IMR-90 (cell line): ENCODE results near the gene HDAC7. TPM values are rescaled to one million over a fixed set of nuclear protein-coding genes. Genes with fewer than 3 reads are reported as not detected.
"Not testable (repeated sequence)": the region's sequence is repeated elsewhere in the genome, so short reads cannot be mapped to it uniquely, and the experiment has no call there.

Source experiments
- ATAC-seq: fragments of 200-7000 bp; cut with Tn5 transposase; 2 replicates; pipeline ENCODE4 v1.9.1; 2020; ENCODE audit warnings: low read depth, mild to moderate bottlenecking, moderate library complexity
- BruUV-seq: library from RNA; stranded (reverse); fragments of 400-500 nt; replicated peaks from 2 replicates; lab custom pipeline; 2021; lab: Mats Ljungman, UMichigan
- CTCF ChIA-PET: fragments of 300-600 bp; formaldehyde crosslinking; extraction: SDS; loops from one replicate; lab custom pipeline; 2021; ENCODE audit warnings: antibody characterized with exemption; lab: Yijun Ruan, JAX
- POLR2A ChIA-PET: fragments of 300-600 bp; sonication (Branson Sonifier 250); formaldehyde crosslinking; loops from one replicate; lab custom pipeline; 2022; ENCODE audit warnings: antibody characterized with exemption; ENCODE audit not compliant: unreplicated experiment; lab: Charles Lee
- DNase-seq: peaks from one replicate; pipeline ENCODE4 v3.0.0; 2013
- H2AFZ ChIP-seq: replicated peaks from 2 replicates; pipeline ENCODE3; 2013; ENCODE audit warnings: low read length, mild to moderate bottlenecking; ENCODE audit not compliant: poor library complexity
- H2AK5ac ChIP-seq: 2 replicates; pipeline ENCODE4 v1.6.1; 2013; ENCODE audit warnings: low read depth, low read length, inconsistent platforms
- H2AK9ac ChIP-seq: replicated peaks from 2 replicates; pipeline ENCODE3; 2013; ENCODE audit warnings: mild to moderate bottlenecking, low read depth, low read length, moderate library complexity; ENCODE audit not compliant: poor library complexity
- H2BK120ac ChIP-seq: 2 replicates; pipeline ENCODE4 v1.6.1; 2013; ENCODE audit warnings: low read depth, low read length, inconsistent platforms
- H2BK15ac ChIP-seq: 3 replicates; pipeline ENCODE4 v1.6.1; 2013; ENCODE audit warnings: low read depth, low read length, inconsistent platforms
- H2BK20ac ChIP-seq: 2 replicates; pipeline ENCODE4 v1.6.1; 2013; ENCODE audit warnings: low read depth, mild to moderate bottlenecking, inconsistent platforms, low read length, moderate library complexity
- H2BK5ac ChIP-seq: 2 replicates; pipeline ENCODE4 v1.6.1; 2013; ENCODE audit warnings: mild to moderate bottlenecking, low read depth, low read length, inconsistent platforms; ENCODE audit not compliant: poor library complexity, severe bottlenecking
- H3K14ac ChIP-seq: replicated peaks from 2 replicates; pipeline ENCODE4 v1.6.1; 2013; ENCODE audit warnings: low read depth, low read length, inconsistent platforms
- H3K18ac ChIP-seq: 2 replicates; pipeline ENCODE4 v1.6.1; 2013; ENCODE audit warnings: low read depth, low read length, control low read depth
- H3K23ac ChIP-seq: 2 replicates; pipeline ENCODE4 v1.6.1; 2013; ENCODE audit warnings: low read depth, low read length, inconsistent platforms
- H3K27ac ChIP-seq: 2 replicates; pipeline ENCODE4 v1.5.1; 2013; ENCODE audit warnings: mild to moderate bottlenecking, control low read depth, low read length; ENCODE audit not compliant: insufficient read depth
- H3K27me3 ChIP-seq: 2 replicates; pipeline ENCODE4 v1.6.1; 2013; ENCODE audit warnings: low read length; ENCODE audit not compliant: control insufficient read depth, insufficient read depth
- H3K36me3 ChIP-seq: 2 replicates; pipeline ENCODE4 v1.6.1; 2013; ENCODE audit warnings: low read length, mixed read lengths; ENCODE audit not compliant: control insufficient read depth, insufficient read depth
- H3K4ac ChIP-seq: 2 replicates; pipeline ENCODE4 v1.6.1; 2013; ENCODE audit warnings: low read depth, low read length, inconsistent platforms
- H3K4me1 ChIP-seq: 2 replicates; pipeline ENCODE4 v1.6.1; 2013; ENCODE audit warnings: low read length, mixed read lengths; ENCODE audit not compliant: control insufficient read depth, insufficient read depth
- H3K4me2 ChIP-seq: 2 replicates; pipeline ENCODE4 v1.6.1; 2013; ENCODE audit warnings: low read depth, mild to moderate bottlenecking, control low read depth, low read length, moderate library complexity
- H3K4me3 ChIP-seq: 2 replicates; pipeline ENCODE4 v1.5.1; 2013; ENCODE audit warnings: low read depth, mild to moderate bottlenecking, control low read depth, low read length, moderate library complexity; ENCODE audit not compliant: insufficient read depth
- H3K56ac ChIP-seq: 2 replicates; pipeline ENCODE4 v1.6.1; 2013; ENCODE audit warnings: low read length, inconsistent platforms; ENCODE audit not compliant: insufficient read depth; ENCODE audit errors: extremely low read depth
- H3K79me1 ChIP-seq, 2 experiments: 2 replicates each; pipeline ENCODE4 v1.6.1; 2013; ENCODE audit warnings: low read length in 2 of 2, inconsistent platforms in 1 of 2, low read depth in 1 of 2
- H3K9ac ChIP-seq: 2 replicates; pipeline ENCODE4 v1.6.1; 2013; ENCODE audit warnings: low read depth, low read length, control low read depth
- H3K9me1 ChIP-seq: 2 replicates; pipeline ENCODE4 v1.6.1; 2013; ENCODE audit warnings: low read length, inconsistent platforms; ENCODE audit not compliant: insufficient read depth
- H3K9me3 ChIP-seq: 2 replicates; pipeline ENCODE4 v1.6.1; 2013; ENCODE audit warnings: low read length; ENCODE audit not compliant: control insufficient read depth, insufficient read depth
- H4K20me1 ChIP-seq: 2 replicates; pipeline ENCODE4 v1.6.1; 2013; ENCODE audit warnings: low read length, inconsistent platforms; ENCODE audit not compliant: insufficient read depth
- H4K5ac ChIP-seq: 2 replicates; pipeline ENCODE4 v1.6.1; 2013; ENCODE audit warnings: mild to moderate bottlenecking, low read depth, low read length, control low read depth
- H4K8ac ChIP-seq, 2 experiments: 2 replicates each; pipeline ENCODE4 v1.6.1; 2013; ENCODE audit warnings: low read depth in 2 of 2, low read length in 2 of 2, control low read depth in 1 of 2, inconsistent platforms in 1 of 2
- H4K91ac ChIP-seq: 2 replicates; pipeline ENCODE4 v1.6.1; 2013; ENCODE audit warnings: low read depth, low read length, inconsistent platforms; ENCODE audit not compliant: insufficient read depth
- BHLHE40 ChIP-seq: fragments of 150-350 bp; IDR thresholded peaks from 2 replicates; pipeline ENCODE4 v1.6.1; 2016; ENCODE audit warnings: mild to moderate bottlenecking, low read depth, low read length
- CHD1 ChIP-seq: IDR thresholded peaks from 2 replicates; pipeline ENCODE4 v1.6.1; 2012; ENCODE audit warnings: low read depth, low read length, improper control_type of control experiment
- WGBS, 2 experiments: methylation state at CpG; one replicate each; pipeline versions ENCODE4 v1.1.5 to v1.1.7; 2013; ENCODE audit warnings: missing lambda C conversion rate in 2 of 2; ENCODE audit not compliant: insufficient read length in 1 of 2; ENCODE audit errors: extremely low coverage in 2 of 2; 5-methylcytosine and 5-hydroxymethylcytosine counted together
- dilution Hi-C: fragments of 300-500 bp; cut with HindIII; formaldehyde crosslinking; loops from one replicate; pipeline ENCODE4 v1.14.3; 2018; ENCODE audit warnings: low sequenced_read_pairs; ENCODE audit not compliant: unreplicated experiment
- in situ Hi-C: fragments of 300-500 bp; cut with MboI; formaldehyde crosslinking; loops from 3 replicates; pipeline ENCODE4 v1.14.3; 2019; ENCODE audit warnings: low sequenced_read_pairs, inconsistent platforms, mixed read lengths
- intact Hi-C: fragments of 100-400 bp; cut with micrococcal nuclease; formaldehyde crosslinking; loops from 2 replicates; pipeline ENCODE4 v1.10.0; 2022
- polyA plus RNA-seq, 3 experiments: library from polyadenylated mRNA; depleted of rRNA; stranded (reverse); fragments of >200 nt; gene quantifications; 2 replicates each; pipeline ENCODE4 v1.2.3, GENCODE V29; 2012; ENCODE audit warnings: low replicate concordance in 1 of 3
- total RNA-seq: library from RNA; depleted of rRNA; stranded (reverse); fragments of >200 nt; gene quantifications from 2 replicates; pipeline ENCODE4 v1.2.3, GENCODE V29; 2012

Gene HDAC7
- total and polyA plus RNA-seq, 2 of the 4 experiments (the other 2 are of a cell fraction), result 10.4 to 64.7 TPM

- BruUV-seq, result no TSS peak
- intact Hi-C loops (no loop called here), in situ Hi-C loops (no loop called here), dilution Hi-C loops (loop anchor here (10.0 kb wide), 1 partner anchor 59 kb away; no protein-coding TSS in a partner anchor)
- Histone ChIP-seq H3K23ac (no peak overlapping the region), H2AK9ac (no peak overlapping the region), H4K91ac (no peak overlapping the region), H2BK120ac (no peak overlapping the region), H2BK15ac (no peak overlapping the region), H3K9me3 (no peaks in the 10 kb centered on the region), H3K79me1 (no peaks in the 10 kb centered on the region), H3K56ac (no peak overlapping the region), H4K8ac (no peak overlapping the region), H3K4me2 (no peak overlapping the region), H3K9ac (no peak overlapping the region), H2AFZ (no peak overlapping the region), H2BK5ac (no peak overlapping the region), H3K27me3 (no peaks in the 10 kb centered on the region), H3K9me1 (peaks cover 5% of the 10 kb centered on the region; the same call in 1 of the 2 replicates), H2AK5ac (no peak overlapping the region), H3K27ac (no peak overlapping the region), H3K36me3 (0 out of 2 replicates have a peak, but pooled peaks cover 4% of the 10 kb centered on the region), H4K20me1 (no peaks in the 10 kb centered on the region; the same call in 1 of the 2 replicates), H3K14ac (no peak overlapping the region), H3K4ac (no peak overlapping the region), H2BK20ac (no peak overlapping the region), H3K4me3 (no peak overlapping the region), H3K4me1 (peaks cover 9% of the 10 kb centered on the region), H3K18ac (no peak overlapping the region), H4K5ac (no peak overlapping the region)
- WGBS, 2 experiments, result no CpG with 5 or more reads among the region's 25 CpGs
- no peak for ATAC-seq
- no peak for DNase-seq
- ChIA-PET CTCF (no interaction called here), POLR2A (no interaction called here)
- no peak for TF ChIP-seq CHD1
- peak; percentile 40; the same call in 1 of the 2 replicates for TF ChIP-seq BHLHE40
Measured at GRCh38 chr12:47843226-47843980, 23.7 kb upstream of the HDAC7 start.

GRCh38 chr12:47842543-47842942 lies 22.8 kb upstream of the HDAC7 start:
- H3K27ac ChIP-seq, H3K9me1 ChIP-seq, H3K4me3 ChIP-seq, H2BK20ac ChIP-seq, H4K8ac ChIP-seq, intact Hi-C loops, BruUV-seq, H3K18ac ChIP-seq, H3K23ac ChIP-seq, H2BK5ac ChIP-seq, H2AK5ac ChIP-seq, DNase-seq, H3K27me3 ChIP-seq, H3K56ac ChIP-seq, H3K4me2 ChIP-seq, POLR2A ChIA-PET, H2BK15ac ChIP-seq, H3K79me1 ChIP-seq, H2BK120ac ChIP-seq, H3K9me3 ChIP-seq, H3K9ac ChIP-seq, ATAC-seq, H3K36me3 ChIP-seq, H3K4me1 ChIP-seq, H2AK9ac ChIP-seq, H4K20me1 ChIP-seq, H4K91ac ChIP-seq, H4K5ac ChIP-seq, in situ Hi-C loops, H2AFZ ChIP-seq: not testable (repeated sequence)
- Histone ChIP-seq H3K4ac (0 out of 2 replicates have a peak overlapping the region, but pooled peaks have one; percentile 66), H3K14ac (0 out of 2 replicates have a peak overlapping the region, but pooled peaks have one; percentile 88)
- CTCF ChIA-PET, result interaction anchor here (0.6 kb wide), 1 partner anchor 8 kb away, joined by 5 read pairs; no protein-coding TSS in a partner anchor
- dilution Hi-C loops, result loop anchor here (10.0 kb wide), 1 partner anchor 58 kb away; no protein-coding TSS in a partner anchor
- WGBS, 2 experiments, result 100% methylated on average over 6 of the region's 12 CpGs; no CpG with 5 or more reads in 1 of the 2 experiments
